ACHN (cell line): ENCODE measurements around the gene AGAP1.
"Not testable (repeated sequence)": the region's sequence is repeated elsewhere in the genome, so short reads cannot be mapped to it uniquely, and the experiment has no call there.

Experiments
- DNase-seq: peaks from one replicate; pipeline ENCODE4 v3.0.0-alpha.2; 2015
- in situ Hi-C: cut with HindIII; loops from 2 replicates; pipeline ENCODE4 v1.10.0; 2017; ENCODE audit warnings: low sequenced_read_pairs, low pct_ligation_motif_present, low pct_unique_long_range_greater_than_20kb

The AGAP1 gene

DNA sequence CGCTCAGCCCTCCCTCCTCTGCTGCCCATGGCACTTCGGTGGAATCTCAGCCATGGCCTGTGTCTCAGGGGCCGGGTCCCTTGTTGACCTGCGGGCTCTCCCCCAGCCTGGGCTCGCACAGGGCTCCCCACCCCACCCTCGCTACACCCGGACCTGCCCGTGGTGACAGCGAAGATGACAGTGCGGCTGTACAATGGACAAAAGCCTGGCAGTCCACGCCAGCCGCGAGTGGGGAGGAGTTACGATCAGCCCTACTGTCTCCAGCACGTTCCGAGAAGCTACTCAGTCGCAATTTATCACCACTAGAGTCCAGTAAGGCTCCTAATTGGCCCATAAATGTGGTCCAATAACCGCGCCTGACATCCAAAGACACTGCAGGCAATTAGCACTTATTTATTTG is 642.7 kb downstream of the AGAP1 start:
- no peak for DNase-seq
- in situ Hi-C loops: no loop called here

DNA sequence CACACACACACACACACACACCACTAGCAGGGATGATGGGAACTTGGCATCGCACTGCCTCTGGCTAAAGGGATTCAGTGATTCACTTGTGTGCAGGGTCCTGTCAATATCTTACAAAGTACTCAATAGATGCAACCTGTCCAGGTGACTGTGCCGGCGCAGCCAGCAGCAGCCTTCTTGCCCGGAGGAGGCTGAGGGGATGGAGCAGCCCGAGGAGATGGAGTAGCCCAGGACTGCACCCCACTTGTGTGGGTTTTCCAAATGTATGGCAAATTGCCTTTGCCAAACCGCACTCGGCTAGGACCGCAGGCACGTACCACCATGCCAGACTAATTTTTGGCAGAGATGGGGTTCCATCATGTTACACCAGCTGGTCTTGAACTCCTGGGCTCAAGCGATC is 643.2 kb downstream of the AGAP1 start:
- in situ Hi-C loops: no loop called here

DNA sequence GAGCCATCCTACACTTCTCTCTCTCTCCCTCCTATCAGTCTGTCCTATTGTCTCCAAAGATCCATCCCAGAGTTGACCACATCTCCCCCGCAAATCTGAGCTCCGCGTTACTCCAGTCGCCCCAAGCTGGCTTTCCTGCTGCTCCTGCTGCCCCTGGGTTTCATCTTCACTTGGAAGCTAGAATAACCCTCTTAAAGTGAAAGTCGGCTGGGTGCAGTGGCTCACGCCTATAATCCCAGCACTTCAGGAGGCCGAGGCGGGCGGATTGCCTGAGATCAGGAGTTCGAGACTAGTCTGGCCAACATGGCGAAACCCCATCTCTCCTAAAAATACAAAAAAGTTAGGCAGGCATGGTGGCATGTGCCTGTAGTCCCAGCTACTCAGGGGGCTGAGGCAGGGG is 647.8 kb downstream of the AGAP1 start:
- DNase-seq, in situ Hi-C loops: not testable (repeated sequence)

More for the DNA sequence above, 643.2 kb downstream of the AGAP1 start:
- DNase-seq: no peak

DNA sequence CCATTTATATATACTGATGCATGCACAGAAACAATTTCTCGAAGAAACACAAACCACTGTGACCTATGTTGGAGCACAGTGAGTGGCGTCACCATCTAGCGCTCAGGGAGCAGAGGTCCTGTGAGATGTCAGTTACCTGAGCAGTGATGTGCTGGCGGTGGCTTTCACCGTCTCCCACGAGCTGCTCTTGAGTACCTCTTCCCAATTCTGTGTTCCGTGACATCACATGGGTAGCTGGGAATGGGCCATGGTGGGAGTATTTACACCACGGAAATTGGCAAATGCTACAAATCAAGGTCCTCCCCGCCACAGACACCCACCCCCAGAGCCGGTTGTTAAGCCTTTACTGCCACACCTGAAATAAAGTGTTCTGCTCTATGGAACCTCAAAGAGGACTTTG is 650.0 kb downstream of the AGAP1 start:
- in situ Hi-C loops: no loop called here
- DNase-seq: no peak

DNA sequence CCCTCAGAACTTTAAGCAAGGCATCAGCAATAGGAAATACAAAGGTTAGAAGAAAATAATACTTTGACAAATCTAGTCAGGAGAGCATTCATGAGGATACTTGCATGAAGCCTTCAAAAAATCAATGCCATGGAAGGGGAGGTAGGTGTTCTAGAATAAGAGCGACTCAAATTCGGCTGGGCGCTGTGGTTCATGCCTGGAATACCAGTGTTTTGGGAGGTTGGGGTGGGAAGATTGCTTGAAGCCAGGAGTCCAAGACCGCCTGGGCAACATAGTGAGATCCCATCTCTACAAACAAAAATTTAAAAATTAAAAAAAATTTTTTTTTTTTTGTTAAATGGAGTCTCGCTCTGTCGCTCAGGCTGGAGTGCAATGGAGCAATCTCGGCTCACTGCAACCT is 652.6 kb downstream of the AGAP1 start:
- in situ Hi-C loops: no loop called here
- DNase-seq: no peak

DNA sequence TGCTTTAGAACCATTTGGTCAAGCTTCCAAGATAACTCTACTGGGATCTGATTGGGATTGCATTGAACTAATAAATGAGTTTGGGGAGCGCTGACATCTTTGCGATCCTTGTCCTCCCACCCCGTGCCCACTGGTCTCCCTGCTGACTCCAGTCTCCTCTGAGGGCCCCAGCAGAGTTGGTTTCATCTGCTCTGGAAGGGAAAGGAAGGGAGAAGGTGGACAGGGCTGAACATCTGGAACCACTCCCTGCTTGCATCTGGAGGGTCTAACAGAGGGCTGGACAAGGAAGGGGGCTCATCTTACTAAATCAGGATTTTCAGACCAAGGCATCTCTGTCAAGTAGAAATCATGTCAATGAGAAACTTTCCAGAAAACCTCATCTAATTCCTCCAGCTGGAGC is 661.6 kb downstream of the AGAP1 start:
- in situ Hi-C loops: no loop called here

DNA sequence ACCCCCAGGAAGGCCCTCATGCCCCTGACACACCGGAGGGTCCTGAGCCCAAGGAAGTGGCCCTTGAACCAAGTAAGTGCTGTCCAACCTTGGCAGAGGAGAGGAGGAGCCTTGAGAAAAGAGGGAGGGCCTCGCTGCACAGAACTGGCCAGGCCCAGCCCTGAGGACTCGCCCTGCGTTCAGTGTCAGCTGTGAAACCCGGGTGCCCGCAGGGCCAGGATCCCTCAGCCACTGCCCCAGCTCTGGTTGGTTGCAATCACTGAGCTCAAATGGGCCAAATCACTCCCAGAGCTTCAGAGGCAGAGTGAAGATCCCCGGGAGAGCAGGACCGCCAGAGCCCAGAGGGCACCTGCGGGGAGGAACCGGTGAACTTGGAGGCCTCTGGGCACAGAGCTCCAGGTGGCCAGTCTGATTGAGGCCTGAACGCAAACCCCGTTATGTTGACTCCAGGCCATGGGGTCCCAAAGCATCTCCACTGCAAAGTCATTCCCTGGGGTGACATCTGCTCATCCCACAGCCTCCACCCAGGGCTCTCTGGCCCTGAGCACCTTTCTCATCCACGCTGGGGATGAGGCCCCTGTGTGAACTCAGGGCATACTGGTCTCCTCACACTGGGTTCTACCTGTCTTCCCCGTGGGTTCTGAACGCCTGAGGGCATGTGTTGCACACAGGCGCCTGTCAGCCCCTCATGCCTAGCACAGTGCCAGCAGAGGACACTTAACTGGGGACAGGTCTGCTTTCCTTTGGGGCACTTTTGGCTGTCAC is 662.4 kb downstream of the AGAP1 start:
- in situ Hi-C loops: no loop called here

More for the DNA sequence above, 661.6 kb downstream of the AGAP1 start:
- DNase-seq: no peak

DNA sequence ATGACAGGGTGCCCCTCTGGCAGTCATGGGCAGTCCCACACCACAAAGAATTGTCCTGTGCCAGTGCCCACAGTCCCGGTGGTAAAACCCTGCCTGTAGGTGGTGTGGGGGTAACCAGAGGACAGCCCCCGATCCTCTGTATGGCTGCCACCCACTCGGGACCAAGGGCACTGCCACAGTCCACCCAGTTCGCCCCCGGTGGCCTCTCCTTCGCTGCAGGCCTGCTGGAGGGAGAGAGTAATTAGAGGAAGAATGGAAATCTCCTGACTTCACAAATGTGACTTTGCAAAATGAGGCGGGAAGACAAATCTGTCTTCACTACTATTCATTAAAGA is 663.0 kb downstream of the AGAP1 start:
- DNase-seq: no peak
- in situ Hi-C loops: no loop called here

More for the DNA sequence above, 662.4 kb downstream of the AGAP1 start:
- DNase-seq: no peak

DNA sequence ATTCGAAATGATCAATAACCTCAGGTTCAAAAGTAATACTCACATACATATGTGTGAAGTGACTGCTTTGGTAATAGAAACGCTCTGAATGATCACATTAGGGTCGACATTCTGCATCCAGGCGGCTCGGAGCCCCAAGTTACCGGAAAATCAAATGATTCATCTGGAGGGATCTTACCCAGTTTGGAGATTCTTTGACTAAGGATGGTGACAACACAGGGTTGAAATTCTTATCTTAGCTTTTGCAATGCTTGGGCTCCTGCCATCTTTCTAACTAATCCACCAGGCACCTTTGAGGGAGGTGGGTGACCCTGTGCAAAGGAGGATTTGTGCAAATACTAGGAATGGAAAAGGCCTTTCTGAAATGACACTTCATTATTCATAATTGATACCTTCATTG is 663.5 kb downstream of the AGAP1 start:
- DNase-seq: no peak
- in situ Hi-C loops: no loop called here

DNA sequence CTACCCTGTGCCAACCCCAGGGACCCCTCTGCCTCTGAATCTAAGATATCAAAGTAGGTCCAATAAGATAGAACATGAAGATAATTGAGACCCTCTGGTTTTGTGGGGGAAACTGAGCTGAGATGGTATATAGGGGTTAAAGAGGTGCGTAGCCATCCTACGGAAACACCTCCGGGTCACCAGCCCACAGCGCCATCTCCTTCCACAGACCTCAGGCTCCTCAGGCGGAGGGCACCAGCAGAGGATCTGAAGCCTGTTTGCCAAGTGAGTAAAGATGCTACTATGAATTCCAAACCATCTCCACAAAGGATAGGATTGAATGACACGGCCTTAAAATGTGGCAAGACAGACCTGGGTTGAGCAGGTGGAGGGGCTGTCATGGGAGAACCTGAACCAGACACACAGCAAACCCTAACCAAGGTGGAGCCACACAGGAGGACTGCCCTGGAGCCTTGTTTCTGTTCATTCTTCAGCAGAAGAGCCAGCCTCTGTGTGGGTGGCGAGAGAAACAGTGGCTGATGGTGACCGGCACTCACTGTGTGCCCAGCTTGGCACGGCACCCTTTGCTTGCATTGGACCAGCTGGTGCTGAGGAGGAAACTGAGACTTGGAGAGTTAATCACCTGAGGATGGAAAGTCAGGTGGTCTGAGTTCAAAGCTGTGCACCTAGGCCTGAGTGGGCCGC is 664.1 kb downstream of the AGAP1 start:
- in situ Hi-C loops: no loop called here
- no peak for DNase-seq

DNA sequence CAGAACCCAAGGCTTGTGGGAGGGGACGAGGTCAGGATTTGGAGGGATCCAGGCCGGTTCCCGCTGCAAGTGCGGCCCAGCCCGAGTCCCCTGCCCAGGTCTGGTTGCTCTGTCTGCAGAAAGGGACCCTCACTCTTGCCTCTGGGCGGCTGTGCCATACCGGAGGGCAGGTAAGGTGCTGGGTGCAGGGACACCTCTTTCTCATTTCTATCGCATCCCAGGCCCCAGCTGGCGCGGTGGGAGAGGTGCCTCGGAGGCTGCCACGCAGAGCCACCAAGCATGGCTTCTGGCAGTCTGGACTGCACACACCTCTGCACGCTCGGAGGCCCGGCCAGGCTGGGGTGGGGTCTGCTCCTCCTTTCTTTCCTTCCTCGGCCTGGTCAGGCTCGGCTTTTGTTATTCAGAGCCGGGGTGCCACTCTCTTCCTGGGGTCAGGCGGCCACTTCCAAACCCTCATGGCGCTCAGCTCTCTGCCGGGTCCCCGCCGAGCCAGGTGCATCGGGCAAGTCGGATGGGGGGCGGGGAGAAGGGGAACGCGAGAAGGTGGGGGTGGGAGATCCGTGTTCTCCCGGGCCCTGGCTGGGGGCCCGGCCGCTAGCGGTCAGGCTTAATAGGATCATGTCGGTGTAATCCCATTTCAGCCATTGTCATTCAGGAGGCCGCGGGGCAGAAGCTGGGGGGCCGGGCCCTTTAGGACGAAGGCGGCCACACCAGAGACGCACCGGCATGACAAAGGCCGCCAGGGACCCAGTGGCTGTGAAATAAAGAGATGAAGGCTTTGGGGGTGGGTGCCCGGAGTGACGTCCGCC is 665.3 kb downstream of the AGAP1 start:
- in situ Hi-C loops: no loop called here
- no peak for DNase-seq

DNA sequence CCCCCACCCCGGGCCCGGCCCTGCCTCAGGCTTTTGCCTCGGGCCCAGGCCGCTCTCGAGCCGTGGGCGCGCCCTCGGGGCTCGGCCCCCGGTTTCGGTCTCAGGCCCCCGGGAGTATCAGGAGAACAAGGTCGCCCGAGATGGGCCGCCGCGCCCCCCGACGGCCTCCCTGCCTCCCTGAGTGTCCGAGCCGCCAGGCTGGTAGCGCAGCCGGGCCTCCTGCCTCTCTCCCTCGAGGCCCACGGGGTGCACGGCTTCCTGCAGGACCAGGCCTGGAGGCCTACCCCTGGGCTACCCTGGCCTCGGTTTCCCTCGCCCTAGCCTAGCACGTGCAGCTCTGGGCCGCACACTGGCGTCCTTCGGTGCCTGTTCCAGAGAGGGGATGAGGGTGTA is 665.9 kb downstream of the AGAP1 start:
- no peak for DNase-seq
- in situ Hi-C loops: no loop called here

DNA sequence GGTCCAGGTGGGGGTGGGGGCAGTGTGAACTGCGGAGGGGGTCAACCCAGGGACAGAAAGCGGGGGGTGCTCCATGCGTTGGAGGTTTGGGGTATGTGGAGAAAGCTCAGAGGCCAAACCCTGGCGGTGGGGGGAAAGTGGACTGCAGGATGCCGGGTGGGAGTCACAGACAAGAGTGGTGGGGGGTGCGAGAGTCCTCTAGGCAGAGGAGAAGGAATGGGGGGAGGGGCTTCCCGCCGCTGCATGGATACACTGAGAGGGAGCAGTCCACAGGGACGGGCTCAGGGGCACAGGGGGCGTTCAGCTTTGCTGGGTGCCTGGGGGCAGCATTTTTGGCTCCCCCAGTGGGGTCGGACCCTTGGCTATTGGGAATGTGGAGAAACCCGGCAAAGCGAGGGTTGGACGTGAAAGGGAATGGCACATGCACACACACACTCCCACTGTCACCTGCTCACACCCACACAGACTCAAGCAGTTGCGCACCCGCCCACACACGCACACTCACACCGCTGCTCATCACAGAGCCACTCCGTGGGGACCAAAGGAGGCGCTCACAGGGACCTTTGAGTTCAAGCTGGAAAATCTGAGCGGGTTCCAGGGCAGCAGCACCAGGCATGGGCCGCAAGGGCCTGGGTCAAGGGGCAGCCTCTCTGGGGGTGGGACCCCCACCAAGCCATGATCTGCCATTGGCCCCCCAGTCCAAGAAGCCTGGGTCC is 666.7 kb downstream of the AGAP1 start:
- in situ Hi-C loops: no loop called here
- no peak for DNase-seq

DNA sequence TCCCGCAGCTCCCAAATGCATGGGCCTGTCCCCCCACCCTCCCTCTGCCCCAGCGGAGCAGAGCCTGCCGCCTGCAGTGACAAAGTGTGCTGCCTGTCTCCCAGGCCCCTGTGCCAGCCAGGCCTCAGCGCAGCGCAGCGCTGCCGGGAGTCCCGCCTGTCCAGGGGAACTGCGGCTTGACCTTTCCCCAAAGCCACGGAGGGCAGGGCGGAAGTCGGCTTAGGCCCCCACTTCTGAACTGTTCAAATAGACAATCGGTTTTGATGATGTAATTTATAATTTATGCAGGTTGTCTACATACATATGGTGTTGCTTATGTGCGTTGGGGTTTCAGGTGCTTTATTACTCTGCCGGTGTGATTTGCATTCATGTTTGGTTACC is 667.2 kb downstream of the AGAP1 start:
- in situ Hi-C loops: no loop called here
- no peak for DNase-seq

DNA sequence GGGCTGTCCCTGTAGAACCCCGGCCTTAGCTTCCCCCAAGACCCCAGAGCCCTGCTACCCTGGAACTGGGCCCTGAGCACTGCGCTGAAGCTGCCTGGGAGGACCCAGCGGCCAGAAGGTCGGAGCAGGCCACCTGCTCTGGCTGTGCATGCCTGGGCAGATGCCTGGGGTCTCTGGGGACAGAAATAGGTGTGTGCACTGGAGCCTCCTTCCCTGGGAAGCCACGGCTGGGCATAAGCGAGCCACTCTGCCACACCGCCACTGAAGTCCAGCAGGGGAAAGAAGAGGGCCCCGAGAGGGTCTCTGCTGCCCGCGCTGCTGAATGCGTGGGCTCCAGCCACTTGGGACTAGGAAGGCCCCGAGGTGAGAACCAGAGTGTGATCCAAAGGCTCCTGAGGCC is 667.7 kb downstream of the AGAP1 start:
- no peak for DNase-seq
- in situ Hi-C loops: no loop called here

DNA sequence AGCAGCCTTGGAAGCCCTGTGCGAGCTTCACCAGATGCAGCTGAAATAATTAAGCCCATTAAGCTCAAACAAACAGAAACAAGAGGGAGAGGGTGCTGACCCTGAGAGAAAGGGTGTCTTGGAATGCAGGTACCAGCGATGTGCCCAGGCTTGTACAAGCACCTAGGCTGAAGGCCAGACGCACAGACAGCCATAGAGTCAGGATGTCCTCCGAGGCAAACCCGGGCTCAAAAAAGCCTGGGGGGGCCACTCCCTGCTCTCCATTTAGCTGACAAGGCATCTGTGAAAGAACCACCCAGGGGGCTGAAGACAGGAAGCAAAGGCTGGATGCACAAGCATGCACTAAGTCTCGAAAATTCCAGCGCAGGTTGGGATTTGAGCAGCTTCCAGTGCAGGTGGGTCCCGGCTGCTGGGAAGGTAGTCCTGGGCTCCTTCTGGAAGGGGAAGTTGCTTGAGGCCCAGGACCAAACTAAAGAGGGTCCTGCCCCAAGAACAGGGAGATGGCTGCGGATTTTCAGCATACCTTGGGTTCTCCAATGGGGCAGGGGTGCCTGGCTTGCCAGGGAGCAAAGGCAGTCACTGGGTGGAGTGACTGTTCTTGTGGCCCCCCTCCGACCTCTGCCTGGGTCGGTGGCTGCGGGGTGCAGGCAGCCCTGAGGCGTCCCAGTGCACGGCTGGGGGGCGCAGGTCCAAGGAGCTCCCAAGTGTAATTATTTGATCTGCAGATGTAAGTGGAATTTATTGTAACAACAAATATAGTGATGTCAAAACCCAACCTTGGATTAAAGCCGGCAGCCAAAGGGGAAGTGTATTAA is 668.4 kb downstream of the AGAP1 start:
- in situ Hi-C loops: no loop called here
- DNase-seq: no peak

DNA sequence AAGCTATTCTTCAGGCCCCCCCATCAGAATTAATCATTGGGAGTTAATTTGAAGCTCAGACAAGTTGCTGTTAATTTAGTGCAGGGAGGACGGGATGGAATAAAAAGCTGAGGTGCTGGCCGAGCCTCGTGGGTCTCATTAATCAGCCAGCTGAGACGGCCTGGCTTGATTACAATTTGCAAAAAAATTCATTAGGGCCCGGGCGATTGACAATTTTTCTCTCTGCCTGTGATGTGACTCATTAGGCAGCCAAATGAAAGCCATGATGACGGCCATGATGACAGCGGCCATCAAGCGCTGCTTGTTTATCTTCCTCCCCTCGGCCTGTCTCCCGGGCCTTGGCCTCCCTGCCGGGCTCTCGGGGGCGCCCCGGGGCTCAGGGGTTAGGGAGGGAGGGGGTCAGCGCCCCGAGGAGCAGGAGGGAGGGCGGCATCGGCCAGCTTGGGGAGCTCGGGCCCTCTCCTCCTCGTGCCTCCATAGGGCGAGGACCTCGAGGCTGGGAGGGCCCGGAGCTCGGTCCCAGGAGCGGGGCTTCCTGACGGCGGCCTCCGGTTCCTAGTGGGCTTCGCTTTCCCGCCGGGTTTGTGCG is 669.1 kb downstream of the AGAP1 start:
- in situ Hi-C loops: no loop called here
- no peak for DNase-seq
